Hepatocyte (in vitro differentiated cells): Measurements from ENCODE around the gene DPPA5.
"Not testable (repeated sequence)": the region's sequence is repeated elsewhere in the genome, so short reads cannot be mapped to it uniquely, and the experiment has no call there.

Experiments
- EZH2 ChIP-seq: fragments of 200-600 bp; sonication (generic); IDR thresholded peaks from 2 replicates; pipeline ENCODE4 v1.6.1; 2016; ENCODE audit warnings: antibody characterized with exemption, mild to moderate bottlenecking, borderline replicate concordance
- TF ChIP-seq, protein P1 (sequence below): fragments of 200-600 bp; sonication (generic); IDR thresholded peaks from 2 replicates; pipeline ENCODE4 v1.5.1; 2016; ENCODE audit warnings: antibody characterized with exemption, mild to moderate bottlenecking; ENCODE audit not compliant: poor library complexity

GRCh38 chr6:73310503-73310845 lies 43.6 kb downstream of the DPPA5 start:
- TF ChIP-seq, protein P1, sequence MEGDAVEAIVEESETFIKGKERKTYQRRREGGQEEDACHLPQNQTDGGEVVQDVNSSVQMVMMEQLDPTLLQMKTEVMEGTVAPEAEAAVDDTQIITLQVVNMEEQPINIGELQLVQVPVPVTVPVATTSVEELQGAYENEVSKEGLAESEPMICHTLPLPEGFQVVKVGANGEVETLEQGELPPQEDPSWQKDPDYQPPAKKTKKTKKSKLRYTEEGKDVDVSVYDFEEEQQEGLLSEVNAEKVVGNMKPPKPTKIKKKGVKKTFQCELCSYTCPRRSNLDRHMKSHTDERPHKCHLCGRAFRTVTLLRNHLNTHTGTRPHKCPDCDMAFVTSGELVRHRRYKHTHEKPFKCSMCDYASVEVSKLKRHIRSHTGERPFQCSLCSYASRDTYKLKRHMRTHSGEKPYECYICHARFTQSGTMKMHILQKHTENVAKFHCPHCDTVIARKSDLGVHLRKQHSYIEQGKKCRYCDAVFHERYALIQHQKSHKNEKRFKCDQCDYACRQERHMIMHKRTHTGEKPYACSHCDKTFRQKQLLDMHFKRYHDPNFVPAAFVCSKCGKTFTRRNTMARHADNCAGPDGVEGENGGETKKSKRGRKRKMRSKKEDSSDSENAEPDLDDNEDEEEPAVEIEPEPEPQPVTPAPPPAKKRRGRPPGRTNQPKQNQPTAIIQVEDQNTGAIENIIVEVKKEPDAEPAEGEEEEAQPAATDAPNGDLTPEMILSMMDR = not testable (repeated sequence)
- TF ChIP-seq EZH2 = not testable (repeated sequence)
